Spleen (tissue), 7 donors: ENCODE measurements around the gene NBPF15.
"Not testable (repeated sequence)": the region's sequence is repeated elsewhere in the genome, so short reads cannot be mapped to it uniquely, and the experiment has no call there.

Experiments
- CTCF ChIP-seq, 11 experiments: fragments of 200-600 bp in 7 of 11; fragments of 450-650 bp in 4 of 11; sonication (generic) in 4 of 11; IDR thresholded peaks in 8 of 11; conservative IDR thresholded peaks in 3 of 11; 1 replicate in 7 of 11; 2 replicates in 4 of 11; pipeline versions ENCODE4 v1.4.0 to v1.8.0; 2016 to 2021; ENCODE audit warnings: antibody characterized with exemption in 11 of 11, inconsistent platforms in 4 of 11, mild to moderate bottlenecking in 1 of 11
- POLR2AphosphoS5 ChIP-seq, 3 donors: sonication (generic); formaldehyde crosslinking; IDR thresholded peaks; one replicate each; pipeline ENCODE4 v1.5.1; 2017; ENCODE audit warnings: antibody characterized with exemption in 3 of 3
- donor health status: DM: no; HTN: no; CAD: no; lungs with moderate emphysema.
- donor health status: DM: no; HTN: no; CAD: no.
- donor health status: DM: no; HTN: no; CAD: no.

DNA sequence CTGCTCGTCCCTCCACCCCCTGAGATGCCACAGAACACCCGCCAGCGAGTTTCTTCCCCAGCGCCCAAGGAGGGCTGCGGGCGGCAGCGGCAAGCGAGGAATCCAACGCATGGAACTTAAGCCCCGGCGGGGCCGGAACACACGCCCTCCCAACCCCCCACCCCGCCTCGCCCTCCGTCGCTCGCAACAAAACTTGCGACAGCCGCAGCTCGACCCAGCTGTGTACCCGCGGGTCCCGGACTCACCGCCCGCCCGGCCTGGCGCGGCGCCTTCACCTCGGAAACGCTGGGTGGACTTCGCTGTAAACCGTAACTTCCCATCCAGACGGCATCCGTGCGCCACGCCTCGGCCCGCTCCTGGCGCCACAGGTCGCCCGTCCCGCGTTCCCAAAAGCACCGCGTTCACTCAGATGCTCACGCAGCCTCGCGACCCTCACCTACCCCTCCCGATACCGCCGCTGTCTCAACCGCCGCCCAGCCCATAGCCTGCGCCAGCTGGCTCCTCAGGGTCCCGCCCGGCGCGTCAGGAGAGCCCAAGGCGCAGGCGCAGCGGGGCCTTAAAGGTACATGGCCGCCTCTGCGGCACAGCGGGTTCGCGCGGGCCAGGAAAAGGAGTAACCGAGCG is at the start of gene NBPF15:
- not testable (repeated sequence) for TF ChIP-seq CTCF (IDR thresholded peaks at IDR 0.05 in 8 of 11, conservative IDR thresholded peaks at IDR 0.05 in 3 of 11)
- peak; percentile 80 to 87 (median 83) for TF ChIP-seq POLR2AphosphoS5 (IDR thresholded peaks at IDR 0.05)
